GM19372 (cell line): Measurements from ENCODE around the gene NKD1.
A peak's percentile ranks its signal among the peaks of the same experiment; 100 is the strongest.
"Not testable (repeated sequence)": the region's sequence is repeated elsewhere in the genome, so short reads cannot be mapped to it uniquely, and the experiment has no call there.

Experiments used
- ATAC-seq: cut with Tn5 transposase; IDR thresholded peaks from one replicate; pipeline ENCODE4 v1.9.1; 2021; ENCODE audit warnings: mild to moderate bottlenecking, low read depth, moderate library complexity; ENCODE audit not compliant: unreplicated experiment

NKD1 gene, protein sequence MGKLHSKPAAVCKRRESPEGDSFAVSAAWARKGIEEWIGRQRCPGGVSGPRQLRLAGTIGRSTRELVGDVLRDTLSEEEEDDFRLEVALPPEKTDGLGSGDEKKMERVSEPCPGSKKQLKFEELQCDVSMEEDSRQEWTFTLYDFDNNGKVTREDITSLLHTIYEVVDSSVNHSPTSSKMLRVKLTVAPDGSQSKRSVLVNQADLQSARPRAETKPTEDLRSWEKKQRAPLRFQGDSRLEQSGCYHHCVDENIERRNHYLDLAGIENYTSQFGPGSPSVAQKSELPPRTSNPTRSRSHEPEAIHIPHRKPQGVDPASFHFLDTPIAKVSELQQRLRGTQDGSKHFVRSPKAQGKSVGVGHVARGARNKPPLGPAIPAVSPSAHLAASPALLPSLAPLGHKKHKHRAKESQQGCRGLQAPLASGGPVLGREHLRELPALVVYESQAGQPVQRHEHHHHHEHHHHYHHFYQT

DNA sequence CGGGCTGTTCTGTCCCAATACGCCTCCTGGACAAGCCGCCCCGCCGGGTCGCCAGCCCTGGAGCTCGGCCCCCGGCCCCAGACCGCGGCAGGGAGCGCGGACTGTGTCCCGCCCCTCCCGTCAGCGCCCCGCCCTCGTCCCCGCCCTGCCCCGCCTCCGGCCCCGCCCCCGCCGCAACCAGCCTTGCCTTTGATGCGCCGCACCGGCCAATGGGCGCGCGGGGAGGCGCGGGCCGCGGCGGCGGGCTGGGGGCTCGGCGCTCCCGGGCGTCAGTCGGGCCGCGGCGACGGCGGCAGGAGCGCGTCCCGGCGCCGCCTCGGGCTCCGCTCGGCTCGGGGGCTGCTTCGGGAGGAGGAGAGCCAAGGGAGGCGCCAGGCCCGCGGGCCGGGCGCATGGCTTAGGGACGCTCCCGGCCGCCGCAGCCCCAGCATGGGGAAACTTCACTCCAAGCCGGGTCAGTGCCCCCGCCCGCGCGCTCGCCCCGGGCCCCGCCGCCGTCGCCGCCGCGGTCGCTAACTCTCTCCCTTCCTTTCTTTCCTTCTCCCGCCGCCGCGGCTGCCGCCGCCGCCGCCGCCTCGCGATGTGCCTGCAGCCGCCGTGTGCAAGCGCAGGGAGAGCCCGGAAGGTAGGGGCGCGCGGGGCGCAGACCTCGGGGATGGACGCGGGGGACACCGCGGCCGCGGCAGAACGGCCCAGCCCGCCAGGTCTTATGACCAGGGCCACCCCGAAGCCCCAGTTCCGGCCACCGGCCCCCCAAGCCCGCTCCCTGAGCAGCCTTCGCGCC, at the start of gene NKD1:
Gene NKD1, plus strand, starts transcription at position 272 of the 784 bp plus-strand sequence. Its CDS starts 158 bp downstream, at position 430.
- peak; percentile 81 for ATAC-seq

DNA sequence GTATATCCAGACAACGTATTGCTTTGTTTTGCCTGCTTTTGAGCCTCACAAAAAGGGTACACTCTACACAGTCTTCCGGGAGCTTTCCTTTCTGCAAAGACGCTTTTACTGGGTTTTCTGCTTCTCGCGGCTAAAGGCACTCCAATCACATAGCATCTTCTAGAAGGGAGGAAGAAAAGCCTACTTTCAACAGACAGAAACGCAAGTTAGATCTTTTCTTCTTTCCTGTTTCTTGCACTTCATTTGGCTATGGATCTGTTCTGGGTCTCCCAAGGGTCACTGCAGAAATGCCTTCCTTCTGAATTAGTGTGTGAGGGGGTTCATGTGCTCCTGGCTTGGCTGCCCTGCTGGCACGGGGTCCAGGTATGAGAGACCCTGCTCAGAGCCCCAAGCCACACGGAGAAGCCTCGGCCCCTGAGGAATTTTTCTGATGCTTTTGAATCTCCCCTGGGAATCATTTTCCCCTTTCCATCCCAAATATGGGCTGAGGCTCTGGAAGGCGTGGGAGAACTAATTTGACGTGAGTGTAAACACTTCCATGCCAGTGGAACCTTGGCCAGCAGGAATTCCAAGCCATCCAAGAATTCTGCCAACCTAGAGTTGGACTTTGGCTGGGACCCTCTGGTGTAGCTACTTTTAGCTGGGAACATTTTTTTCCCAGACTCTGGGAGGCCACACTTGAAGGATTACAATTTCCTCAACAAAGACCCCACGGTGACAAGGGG, 49.6 kb upstream of the NKD1 start:
- ATAC-seq = no peak

DNA sequence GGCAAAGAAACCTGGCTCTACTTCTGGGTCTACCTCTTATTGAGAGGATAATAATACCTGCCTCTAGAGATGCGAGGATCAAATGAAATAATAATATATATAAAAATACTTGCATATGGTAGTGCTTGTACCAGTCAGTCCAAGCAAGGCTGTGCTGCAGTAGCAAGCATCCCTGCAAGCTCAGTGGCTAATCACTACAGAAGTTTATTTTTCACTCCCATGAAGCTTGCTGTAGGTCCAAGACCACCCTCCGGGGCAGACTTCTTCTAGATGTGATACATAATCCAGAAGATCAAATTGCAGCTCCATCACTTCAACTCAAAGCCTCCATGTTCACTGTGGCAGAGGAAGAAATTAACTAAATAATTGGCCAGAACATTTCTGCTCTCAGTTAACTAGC, 48.9 kb upstream of the NKD1 start:
- ATAC-seq = no peak

DNA sequence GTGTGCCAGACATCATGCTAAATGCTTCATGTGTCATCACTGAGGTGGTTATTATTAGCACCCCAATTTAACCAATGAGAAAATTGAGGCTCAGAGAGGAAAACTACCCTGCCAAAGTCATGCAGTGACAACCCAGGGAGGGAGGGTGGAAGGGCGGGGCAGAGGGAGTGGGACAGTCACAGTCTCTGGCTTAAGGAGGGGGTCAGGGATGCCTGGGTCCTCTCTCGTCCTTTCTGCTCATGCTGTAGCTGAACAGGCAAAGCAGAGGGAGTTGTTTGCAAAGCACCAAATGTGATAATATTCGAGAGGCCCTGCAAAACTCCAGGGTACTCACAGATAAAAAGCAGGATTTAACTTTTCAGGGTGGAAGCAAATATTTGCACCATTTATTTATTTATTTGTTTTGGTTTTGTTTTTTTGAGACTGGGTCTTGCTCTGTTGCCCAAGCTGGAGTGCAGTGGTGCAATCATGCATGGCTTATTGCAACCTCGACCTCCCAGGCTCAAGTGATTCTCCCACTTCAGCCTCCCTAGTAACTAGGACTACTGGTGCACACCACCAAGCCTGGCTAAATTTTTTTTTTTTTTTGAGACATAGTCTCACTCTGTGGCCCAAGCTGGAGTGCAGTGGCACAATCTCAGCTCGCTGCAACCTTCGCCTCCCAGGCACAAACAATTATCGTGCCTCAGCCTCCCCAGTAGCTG, 47.9 kb upstream of the NKD1 start:
- no peak for ATAC-seq

DNA sequence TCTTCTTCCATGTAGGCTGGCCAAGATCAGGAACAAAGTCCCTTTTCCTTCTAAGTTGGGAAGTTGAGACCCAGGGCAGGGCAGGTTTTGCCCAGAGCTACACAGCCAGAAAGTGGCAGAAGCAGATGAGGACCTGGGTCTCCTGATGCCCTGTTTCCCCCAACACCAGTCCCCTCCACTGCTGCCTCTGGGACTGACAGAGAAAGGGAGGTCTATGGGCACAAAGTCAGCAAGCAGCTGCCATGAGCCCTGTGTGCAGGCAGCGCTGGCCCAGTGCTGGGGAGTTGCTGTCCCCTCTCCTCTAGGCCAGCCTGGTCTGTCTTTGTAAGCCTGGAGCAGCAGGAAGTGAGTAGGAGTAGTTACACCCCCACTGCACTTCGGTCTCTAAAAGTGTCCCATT, 46.9 kb upstream of the NKD1 start:
- no peak for ATAC-seq

DNA sequence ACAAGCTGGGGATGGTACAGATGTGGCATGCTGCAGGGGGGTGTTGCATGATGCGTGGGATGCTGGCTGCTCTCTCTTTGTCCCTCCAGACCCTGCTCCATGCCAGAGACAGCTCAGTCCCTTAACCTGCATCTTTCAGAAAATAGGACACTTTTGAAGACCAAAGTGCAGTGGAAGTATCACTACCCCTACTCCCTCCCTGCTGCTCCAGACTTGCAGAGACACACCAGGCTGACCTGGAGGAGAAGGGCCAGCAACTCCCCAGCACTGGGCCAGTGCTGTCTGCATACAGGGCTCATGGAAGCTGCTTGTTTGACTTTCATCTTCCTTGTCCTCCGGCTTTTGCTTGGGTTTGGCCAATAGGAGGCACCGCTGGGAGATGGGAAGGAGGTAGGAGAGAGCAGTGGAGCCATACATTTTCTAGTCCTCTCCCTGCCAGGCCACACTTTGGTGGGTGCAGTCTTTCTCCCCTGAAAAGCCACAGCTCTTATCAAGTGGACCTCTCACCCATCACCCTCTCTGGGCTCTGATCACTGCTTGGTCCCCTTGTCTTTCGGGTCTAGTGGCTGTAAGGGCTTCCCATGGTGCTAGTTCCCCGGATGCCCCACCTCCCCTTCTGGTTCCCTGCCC, 46.1 kb upstream of the NKD1 start:
- no peak for ATAC-seq

DNA sequence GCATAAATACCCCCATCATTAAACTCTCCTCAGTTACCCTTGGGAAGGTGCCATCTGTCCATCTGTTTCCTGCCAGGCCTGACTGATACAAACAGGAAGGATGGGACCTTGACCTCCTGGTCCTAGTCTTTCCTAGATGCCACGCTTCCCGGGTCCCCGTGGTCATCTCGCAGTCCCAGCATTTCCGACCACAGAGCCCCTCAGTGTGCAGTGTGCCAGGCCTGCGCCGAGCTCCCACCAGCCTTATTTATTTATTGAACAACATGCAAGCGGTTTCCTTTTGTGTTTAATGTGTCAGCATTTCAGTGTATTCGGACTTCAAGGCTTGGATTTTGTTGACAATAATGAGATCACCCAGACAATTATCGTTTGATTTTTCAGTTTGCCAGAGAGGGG, 45.6 kb upstream of the NKD1 start:
- no peak for ATAC-seq

DNA sequence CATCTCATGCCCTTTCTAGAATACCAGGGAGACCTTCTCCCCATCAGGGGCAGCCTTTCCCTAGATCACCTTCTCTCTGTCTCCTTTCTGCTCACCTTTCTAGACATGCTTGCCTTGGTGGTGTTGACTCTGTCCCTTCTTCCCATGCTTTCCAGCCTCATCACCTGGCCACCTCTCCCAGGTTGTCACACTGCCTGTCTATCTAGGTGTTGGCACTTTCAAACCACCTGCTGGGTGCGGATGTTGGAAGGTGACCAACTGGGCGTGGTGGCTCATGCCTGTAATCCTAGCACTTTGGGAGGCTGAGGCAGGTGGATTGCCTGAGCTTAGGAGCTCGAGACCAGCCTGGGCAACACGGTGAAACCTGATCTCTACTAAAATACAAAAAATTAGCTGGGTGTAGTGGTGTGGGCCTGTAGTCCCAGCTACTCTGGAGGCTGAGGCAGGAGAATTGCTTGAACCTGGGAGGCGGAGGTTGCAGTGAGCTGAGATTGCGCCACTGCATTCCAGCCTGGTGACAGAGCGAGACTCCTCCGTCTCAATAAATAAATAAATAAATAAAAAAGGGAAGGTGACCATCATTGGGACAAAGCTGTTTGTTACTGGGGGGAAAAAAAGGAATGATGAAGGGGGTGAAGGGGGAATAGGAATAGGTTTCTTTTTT, 44.2 kb upstream of the NKD1 start:
- ATAC-seq = not testable (repeated sequence)

DNA sequence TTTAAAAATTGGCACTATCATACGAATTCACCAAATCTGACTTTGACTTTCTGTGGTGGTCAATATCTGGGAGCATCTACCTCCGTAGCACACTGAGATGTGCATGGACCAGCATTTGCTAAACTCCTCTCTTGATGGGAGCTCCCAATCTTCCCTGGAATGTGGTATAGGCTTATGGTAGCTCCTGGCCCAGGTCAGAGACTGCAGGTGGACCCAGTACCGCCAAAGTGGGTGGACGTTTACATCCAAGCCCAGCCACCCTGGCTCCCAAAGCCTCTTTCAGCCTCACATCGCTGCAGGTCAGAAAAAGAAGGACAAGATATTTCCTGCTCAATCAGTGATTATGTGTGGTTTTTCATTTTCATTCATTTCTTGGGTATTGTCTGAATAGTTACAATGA, 43.1 kb upstream of the NKD1 start:
- ATAC-seq = no peak

DNA sequence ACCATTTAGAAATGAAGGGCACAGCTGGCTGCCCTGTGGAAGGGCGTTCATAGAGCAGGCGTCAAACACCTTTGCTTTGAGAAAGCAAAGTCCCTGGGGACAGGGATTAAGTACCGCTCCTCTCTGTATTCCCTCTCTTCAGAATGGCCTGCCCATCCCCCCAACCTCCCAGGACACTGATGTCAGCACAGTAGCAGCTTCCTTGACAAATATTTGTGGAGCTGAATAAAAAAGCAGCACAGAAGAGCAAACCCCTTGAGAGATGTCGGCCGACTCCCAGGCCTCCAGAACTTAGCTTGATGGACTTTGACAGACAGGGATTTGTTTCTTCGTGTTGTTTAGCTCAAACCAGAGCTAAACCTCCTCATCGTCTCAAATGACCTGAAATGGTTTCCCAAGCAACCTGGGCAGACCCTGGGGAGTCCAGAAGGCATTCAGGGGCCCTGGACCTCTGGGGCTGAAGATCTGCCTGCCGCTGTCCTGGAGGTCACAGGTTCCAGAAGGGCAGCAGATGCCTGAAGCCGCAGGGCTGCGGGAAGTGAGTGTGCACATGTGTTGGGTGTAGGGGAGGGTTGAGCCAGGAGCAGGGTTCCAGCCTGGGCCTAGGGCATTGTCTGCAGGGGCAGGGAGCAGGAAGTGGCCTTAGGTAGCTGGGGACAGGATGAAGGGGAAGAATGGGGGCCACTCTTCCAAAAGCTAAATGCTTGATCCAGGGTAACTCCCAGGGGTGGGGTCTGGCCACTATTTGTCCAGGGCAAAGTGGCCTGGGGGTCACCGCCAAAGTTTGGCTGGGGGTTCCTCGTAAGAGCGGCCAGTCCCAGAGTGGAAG, 42.3 kb upstream of the NKD1 start:
- ATAC-seq = no peak

DNA sequence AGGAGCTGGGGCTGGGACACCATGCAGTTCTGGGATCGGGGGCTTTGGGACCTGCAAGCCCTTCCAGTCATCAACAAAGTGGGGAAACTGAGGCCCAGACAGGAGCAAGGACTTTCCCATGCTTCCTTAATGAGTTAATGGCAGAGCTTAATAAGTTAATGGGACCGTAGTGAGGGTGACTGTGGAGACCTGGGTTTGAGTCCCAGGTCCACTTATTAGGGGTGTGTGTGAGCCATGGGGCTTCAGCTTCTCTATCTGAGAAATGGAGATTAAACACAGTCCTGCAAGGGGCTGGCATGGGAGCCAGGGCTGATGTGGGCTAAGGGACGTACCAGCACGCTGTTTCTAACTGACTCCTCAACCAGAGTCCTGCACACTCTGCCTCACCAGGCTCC, 41.7 kb upstream of the NKD1 start:
- no peak for ATAC-seq

DNA sequence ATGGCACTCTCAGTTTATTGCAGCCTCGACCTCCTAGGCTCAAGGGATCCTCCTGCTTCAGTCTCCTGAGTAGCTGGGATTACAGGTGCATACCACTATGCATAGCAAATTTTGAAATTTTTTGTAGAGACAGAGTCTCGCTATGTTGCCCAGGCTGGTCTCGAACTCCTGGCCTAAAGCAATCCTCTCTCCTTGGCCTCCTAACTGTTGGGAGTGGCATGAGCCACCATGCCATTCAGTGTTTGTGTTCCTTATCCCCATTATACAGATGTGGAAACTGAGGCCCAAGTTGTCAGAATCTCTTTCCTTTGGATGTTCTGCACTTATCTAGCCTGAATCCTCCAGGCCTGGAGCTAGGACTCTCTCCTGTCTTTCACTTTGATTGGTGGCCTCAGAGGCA, 40.8 kb upstream of the NKD1 start:
- ATAC-seq = no peak

DNA sequence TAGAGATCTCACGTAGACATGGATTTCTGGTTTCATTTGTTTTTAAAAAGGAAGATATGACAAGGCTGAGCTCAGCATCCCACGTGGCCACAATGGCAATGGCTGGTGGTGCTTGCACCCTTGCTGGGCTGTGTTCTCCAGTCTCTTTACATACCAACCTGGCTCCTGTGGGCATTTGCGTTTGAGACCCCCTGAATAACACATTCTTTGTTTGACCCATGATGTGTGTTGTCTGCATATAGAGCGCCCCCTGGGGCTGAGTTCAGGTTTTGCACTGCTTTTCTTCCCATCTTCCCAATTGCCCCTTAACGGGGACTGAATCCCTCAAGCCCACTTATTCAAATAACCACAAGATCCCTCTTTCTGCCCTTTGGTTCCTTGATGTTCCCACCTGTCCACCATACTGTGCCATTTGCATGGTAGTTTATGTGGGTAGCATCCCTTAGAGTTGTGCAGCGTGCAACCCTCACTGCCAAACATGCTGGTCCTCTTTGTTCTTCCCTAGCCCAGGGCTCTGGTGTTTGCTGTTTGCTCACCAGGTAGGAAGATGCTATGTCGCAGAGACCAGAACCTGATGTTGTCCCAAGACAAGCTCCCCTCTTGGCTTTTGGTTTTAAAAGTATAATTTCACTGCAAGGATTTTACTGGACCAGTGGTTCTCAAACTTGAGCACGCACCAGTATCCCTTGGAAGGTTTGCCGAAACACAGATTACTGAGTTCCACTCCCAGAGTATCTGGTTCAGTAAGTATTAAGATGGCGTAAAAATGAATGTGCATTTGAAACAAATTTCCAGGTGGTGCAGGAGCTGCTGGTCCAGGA, 38.5 kb upstream of the NKD1 start:
- no peak for ATAC-seq

DNA sequence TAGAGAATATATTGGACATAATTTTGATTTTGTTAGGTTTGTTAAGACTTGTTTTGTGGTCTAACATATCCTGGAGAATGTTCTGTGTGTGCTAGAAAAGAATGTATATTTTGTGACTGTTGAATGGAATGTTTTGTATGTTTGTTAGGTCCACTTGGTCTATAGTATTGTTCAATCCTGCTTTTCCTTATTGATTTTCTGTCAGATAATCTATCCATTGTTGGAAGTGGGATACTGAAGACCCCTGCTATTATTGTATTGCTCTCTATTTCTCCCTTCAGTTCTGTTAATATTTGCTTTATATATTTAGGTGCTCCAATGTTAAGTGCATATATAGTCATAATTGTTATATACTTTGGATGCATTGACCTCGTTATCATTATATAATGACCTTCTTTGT, 33.0 kb upstream of the NKD1 start:
- ATAC-seq = no peak

DNA sequence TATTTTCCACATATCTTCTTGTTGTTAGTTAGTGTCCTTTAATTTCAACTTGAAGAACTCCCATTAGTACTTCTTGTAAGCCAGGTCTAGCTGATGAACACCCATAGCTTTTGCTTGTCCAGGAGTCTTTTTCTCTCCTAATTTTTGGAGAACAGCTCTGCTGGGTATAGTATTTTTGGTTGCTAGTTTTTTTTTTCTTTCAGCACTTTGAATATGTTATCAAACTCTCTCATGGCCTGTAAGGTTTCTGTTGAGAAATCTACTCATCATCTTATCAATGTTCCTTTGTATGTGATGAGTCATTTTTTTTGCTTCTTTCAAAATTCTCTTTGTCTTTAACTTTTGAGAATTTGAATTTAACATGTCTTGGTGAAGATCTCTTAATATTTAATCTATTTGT, 31.8 kb upstream of the NKD1 start:
- no peak for ATAC-seq

DNA sequence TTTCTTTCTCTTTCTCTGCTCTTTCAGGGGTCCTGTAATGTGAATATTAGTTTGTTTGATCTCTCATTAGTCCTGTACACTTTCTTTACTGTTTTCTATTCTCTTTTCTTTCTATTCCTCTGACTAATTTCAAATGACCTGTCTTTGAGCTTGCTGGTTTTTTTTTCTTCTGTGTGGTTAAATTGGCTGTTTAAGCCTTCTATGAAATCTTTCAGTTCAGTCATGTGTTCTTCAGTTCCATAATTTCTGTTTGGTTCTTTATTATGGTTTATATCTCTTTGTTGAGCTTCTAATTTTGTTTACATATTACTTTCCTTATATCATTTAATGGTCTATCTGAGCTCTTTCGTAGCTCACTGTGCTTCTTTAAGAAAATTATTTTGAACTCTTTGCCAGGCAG, 31.3 kb upstream of the NKD1 start:
- no peak for ATAC-seq

DNA sequence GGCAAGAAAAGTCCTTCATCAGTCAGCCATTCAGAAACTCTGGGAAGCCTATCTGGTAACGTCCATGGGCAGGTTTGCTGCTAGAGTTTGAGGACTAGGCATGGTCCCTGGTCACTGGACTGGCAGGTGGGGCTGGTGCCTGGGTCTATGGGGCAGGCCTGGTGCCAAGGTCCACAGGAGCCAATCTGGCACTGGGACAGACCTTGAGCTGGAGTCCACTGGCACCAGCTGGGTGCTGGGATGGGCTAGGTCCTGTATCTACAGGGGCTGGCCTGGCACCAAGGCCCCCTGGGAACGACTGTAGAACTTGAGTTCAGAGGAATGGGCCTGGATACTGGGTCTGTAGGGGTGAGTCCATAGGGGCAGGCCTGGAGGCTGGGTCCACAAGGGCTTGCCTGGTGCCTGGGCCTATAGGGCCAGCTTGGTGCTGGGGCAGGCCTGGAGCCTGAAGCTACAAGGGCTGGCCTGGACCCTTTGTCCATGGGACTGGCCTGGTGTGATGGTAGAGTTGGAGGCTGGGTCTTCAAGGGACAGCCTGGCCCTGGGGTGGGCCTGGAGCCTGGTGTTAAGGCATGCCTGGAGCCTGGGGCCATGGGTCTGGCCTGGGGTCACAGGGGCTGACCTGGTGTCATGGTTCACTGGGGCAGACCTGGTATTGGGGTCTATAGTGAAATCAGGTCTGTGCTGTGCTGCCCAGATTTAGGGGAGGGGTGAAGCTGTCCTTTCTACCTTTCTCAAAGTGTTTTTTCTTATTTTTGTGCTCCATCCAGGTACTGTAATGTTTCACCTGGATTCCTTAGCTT, 30.5 kb upstream of the NKD1 start:
- no peak for ATAC-seq
